GM13976 (cell line): ENCODE data around the gene KIAA2012.

Experiments used
- DNase-seq: peaks from one replicate; pipeline ENCODE4 v3.0.0; 2012; ENCODE audit warnings: low spot score
- in situ Hi-C: fragments of 300-500 bp; cut with MboI; formaldehyde crosslinking; loops from one replicate; pipeline ENCODE4 v1.12.0; 2022; ENCODE audit warnings: low sequenced_read_pairs, mixed read lengths, inconsistent platforms; ENCODE audit not compliant: unreplicated experiment
- TF ChIP-seq, protein P1 (sequence below): IDR thresholded peaks from 2 replicates; pipeline ENCODE4 v1.5.1; 2012; ENCODE audit warnings: borderline replicate concordance, mild to moderate bottlenecking; ENCODE audit not compliant: insufficient read depth; ENCODE audit errors: extremely low read depth, missing control alignments, control extremely low read depth

Gene KIAA2012

DNA sequence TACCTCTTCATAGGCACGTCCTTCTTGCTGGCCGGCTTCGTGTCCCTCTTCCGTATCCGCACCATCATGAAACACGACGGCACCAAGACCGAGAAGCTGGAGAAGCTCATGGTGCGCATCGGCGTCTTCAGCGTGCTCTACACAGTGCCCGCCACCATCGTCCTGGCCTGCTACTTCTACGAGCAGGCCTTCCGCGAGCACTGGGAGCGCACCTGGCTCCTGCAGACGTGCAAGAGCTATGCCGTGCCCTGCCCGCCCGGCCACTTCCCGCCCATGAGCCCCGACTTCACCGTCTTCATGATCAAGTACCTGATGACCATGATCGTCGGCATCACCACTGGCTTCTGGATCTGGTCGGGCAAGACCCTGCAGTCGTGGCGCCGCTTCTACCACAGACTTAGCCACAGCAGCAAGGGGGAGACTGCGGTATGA, 37.1 kb upstream of the KIAA2012 start:
- in situ Hi-C loops, result no loop called here
- TF ChIP-seq, protein P1, sequence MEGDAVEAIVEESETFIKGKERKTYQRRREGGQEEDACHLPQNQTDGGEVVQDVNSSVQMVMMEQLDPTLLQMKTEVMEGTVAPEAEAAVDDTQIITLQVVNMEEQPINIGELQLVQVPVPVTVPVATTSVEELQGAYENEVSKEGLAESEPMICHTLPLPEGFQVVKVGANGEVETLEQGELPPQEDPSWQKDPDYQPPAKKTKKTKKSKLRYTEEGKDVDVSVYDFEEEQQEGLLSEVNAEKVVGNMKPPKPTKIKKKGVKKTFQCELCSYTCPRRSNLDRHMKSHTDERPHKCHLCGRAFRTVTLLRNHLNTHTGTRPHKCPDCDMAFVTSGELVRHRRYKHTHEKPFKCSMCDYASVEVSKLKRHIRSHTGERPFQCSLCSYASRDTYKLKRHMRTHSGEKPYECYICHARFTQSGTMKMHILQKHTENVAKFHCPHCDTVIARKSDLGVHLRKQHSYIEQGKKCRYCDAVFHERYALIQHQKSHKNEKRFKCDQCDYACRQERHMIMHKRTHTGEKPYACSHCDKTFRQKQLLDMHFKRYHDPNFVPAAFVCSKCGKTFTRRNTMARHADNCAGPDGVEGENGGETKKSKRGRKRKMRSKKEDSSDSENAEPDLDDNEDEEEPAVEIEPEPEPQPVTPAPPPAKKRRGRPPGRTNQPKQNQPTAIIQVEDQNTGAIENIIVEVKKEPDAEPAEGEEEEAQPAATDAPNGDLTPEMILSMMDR, result no peak
- no peak for DNase-seq

DNA sequence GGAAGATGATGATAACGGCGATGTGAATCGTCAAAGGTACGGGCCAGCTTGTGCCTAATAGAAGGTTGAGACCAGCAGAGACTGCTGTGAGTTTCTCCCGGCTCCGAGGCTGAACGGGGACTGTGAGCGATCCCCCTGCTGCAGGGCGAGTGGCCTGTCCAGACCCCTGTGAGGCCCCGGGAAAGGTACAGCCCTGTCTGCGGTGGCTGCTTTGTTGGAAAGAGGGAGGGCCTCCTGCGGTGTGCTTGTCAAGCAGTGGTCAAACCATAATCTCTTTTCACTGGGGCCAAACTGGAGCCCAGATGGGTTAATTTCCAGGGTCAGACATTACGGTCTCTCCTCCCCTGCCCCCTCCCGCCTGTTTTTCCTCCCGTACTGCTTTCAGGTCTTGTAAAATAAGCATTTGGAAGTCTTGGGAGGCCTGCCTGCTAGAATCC, 36.4 kb upstream of the KIAA2012 start:
- in situ Hi-C loops, result no loop called here
- DNase-seq, result no peak
- TF ChIP-seq, protein P1, result no peak

DNA sequence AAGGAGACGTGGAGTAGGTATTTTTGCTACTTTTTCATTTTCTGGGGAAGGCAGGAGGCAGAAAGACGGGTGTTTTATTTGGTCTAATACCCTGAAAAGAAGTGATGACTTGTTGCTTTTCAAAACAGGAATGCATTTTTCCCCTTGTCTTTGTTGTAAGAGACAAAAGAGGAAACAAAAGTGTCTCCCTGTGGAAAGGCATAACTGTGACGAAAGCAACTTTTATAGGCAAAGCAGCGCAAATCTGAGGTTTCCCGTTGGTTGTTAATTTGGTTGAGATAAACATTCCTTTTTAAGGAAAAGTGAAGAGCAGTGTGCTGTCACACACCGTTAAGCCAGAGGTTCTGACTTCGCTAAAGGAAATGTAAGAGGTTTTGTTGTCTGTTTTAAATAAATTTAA, 36.0 kb upstream of the KIAA2012 start:
- TF ChIP-seq, protein P1, result no peak
- in situ Hi-C loops, result no loop called here
- DNase-seq, result no peak

DNA sequence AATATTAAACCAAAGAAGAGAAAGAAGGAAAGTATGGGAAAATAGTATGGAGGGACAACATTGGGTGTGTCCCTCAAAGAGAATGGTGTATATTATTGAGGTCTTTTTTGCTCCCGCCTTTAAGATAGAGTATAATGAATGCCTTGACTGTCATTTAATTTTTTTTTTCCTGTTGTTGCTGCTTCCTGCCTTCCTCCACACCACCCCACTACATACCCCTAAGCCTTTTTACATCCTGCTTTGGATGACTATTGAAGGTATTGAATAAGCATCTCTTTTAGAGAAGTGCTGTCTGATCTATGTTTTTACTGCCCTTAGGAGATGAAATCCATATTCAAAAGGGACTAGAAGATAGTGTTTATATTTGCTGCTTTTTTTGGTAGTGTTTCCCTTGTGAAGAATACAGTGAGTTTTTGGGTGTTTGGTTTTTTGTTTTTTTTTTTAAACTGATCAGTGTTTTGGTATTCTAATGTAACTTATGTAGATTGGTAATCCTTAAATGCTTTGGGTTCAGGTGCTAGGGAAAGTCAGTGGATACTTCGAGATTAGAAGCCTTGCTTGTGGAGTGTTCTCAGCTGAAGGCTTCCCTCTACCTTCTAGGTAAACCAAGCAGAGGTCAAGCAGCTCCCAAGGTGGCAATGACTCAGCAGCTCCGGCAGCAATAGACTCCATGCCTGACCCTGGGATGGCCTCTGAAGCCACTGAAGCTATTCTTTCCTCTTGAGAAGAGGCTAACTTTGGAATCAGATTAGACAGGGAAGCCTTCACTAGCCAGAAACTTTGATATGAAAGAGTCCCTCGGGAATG, 34.4 kb upstream of the KIAA2012 start:
- in situ Hi-C loops, result no loop called here
- no peak for DNase-seq
- TF ChIP-seq, protein P1, result no peak

DNA sequence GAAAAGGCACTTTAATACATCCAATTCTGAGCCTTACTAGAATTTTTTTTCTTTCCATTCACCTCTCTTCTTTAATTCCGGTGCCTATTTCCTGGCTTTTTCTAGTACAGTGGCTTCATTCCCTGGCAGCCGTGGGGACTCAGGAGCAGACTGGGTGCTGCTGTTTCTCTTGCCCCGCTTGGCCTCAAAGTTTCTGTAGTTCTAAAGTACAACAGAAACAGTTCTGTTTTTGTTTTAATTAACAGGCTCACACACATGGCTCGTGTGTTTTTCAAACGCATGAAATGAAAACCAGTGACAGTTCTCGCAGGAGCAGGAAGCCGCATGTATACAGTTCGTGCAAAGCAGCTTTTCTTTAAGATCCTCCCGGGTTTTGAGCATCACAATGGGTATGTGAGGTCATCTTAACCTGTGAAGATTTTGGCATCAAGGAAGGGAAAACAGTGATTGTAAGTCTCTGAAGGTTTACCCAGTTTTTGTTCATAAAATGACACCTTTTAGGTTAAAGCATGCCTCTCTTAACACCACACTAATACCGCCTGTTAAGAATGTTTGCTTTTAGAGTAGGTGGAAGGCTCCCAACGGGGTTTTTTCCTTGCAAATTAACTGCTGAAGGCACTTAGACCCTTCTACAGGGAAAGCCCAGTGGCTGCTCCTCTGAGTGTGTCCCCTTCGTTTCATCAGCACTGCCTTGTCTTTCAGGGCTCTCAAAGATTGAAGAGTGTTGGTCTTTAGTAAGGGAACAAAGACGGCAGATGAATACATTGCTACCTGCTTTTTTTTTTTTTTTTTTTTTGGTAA, 33.6 kb upstream of the KIAA2012 start:
- no peak for DNase-seq
- TF ChIP-seq, protein P1, result no peak
- in situ Hi-C loops, result no loop called here

DNA sequence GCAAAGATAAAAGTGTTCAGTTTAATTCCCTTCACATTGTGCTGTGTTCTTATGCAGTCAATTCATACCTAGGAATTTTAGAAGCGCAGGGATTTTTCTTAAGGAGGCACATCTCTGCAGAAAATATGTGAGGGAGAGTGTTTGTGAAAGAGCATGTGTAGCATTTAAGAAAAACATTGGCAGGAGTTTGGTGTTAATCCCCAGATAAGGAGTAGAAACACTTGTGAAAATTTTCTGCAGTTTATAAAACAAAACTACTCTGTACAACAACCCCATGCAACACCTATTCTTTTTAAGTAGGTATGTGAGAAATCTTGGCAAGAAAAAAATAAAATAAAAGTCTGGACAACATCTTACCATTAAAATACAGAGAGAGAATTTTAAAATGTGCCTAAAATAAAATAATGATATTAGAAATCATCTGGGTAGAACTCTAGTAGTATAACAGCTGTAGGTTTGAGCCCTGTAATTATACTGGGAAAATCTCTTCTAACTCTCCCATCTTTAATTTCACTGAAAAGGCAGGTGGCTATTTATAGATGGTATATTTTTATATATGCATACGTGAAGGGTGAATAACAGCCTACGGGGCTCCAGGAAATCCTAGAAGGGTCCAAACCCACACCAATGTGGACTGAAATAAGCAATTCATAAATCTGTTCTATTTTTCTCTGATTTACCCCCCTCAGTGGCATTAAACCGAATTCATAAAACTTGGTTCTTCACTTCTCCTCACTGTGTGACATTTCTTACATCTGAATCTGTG, 32.8 kb upstream of the KIAA2012 start:
- no peak for DNase-seq
- in situ Hi-C loops, result no loop called here
- TF ChIP-seq, protein P1, result no peak
